RWPE1 (cell line): ENCODE results near the gene CLEC4G.

Source experiments
- CTCF ChIA-PET: fragments of 350-600 bp; sonication (Branson Sonifier 250); formaldehyde crosslinking; extraction: SDS; loops from one replicate; lab custom pipeline; 2021; lab: Yijun Ruan, JAX
- POLR2A ChIA-PET: fragments of 400-600 bp; formaldehyde crosslinking; extraction: SDS; loops from one replicate; lab custom pipeline; 2020; ENCODE audit warnings: antibody characterized with exemption; ENCODE audit not compliant: low non-redundant PET; lab: Yijun Ruan, JAX
- DNase-seq: peaks from one replicate; pipeline ENCODE4 v3.0.0; 2012; ENCODE audit warnings: low spot score
- H3K27ac ChIP-seq: fragments of 450-650 bp; 2 replicates; pipeline ENCODE4 v1.5.1; 2017
- CTCF ChIP-seq: fragments of 450-650 bp; conservative IDR thresholded peaks from 2 replicates; pipeline ENCODE4 v1.5.1; 2017; ENCODE audit warnings: low read depth, mild to moderate bottlenecking

The CLEC4G gene

GRCh38 chr19:7697721-7698287, 34.1 kb downstream of the CLEC4G start:
- DNase-seq, result no peak
- ChIA-PET POLR2A (no interaction called here), CTCF (interaction anchor here (0.9 to 1.4 kb wide), 2 partner anchors 17 to 102 kb away, joined by 3 to 6 read pairs; partner anchors contain the start of gene TRAPPC5)
- TF ChIP-seq CTCF, result no peak
- H3K27ac ChIP-seq, result no peak overlapping the region

GRCh38 chr19:7694499-7694898, 37.4 kb downstream of the CLEC4G start:
- DNase-seq, result no peak
- ChIA-PET POLR2A (no interaction called here), CTCF (no interaction called here)
- no peak overlapping the region for H3K27ac ChIP-seq
- TF ChIP-seq CTCF, result no peak

- no peak for DNase-seq
- ChIA-PET CTCF (no interaction called here), POLR2A (interaction anchor here (0.6 kb wide), 1 partner anchor 190 kb away, joined by 7 read pairs; no protein-coding TSS in a partner anchor)
- H3K27ac ChIP-seq, result no peak overlapping the region
- TF ChIP-seq CTCF, result no peak
Observed at GRCh38 chr19:7692417-7693088, 39.4 kb downstream of the CLEC4G start.

- ChIA-PET POLR2A (no interaction called here), CTCF (no interaction called here)
- H3K27ac ChIP-seq, result no peak overlapping the region
- TF ChIP-seq CTCF, result no peak
- DNase-seq, result no peak
Observed at GRCh38 chr19:7691497-7691896, 40.4 kb downstream of the CLEC4G start.

- H3K27ac ChIP-seq, result no peak overlapping the region
- no peak for DNase-seq
- ChIA-PET CTCF (no interaction called here), POLR2A (no interaction called here)
- TF ChIP-seq CTCF, result no peak
Observed at GRCh38 chr19:7690779-7691258, 41.1 kb downstream of the CLEC4G start.

GRCh38 chr19:7689165-7689564, 42.7 kb downstream of the CLEC4G start:
- CTCF ChIA-PET, result interaction anchor here (1.1 to 1.6 kb wide), 2 partner anchors 8 to 121 kb away, joined by 4 read pairs; partner anchors contain the start of gene TRAPPC5
- no peak for DNase-seq
- POLR2A ChIA-PET, result no interaction called here

More at GRCh38 chr19:7689165-7689564, 42.7 kb downstream of the CLEC4G start:
- TF ChIP-seq CTCF, result no peak
- no peak overlapping the region for H3K27ac ChIP-seq
